ENCODE measurements around the gene BPIFB6. TPM values are rescaled to one million over a fixed set of nuclear protein-coding genes. Genes with fewer than 3 reads are reported as not detected.

BPIFB6 gene
- total RNA-seq, 1 experiment from 2014 or later, result not detected

- no peaks in the 10 kb centered on the region for H3K4me1 ChIP-seq (ENCODE audit: insufficient read depth, low read length)
- DNase-seq, result no peak
- no peak overlapping the region for H2AFZ ChIP-seq (ENCODE audit: low read length)
- H3K9me2 ChIP-seq (replicated peaks; ENCODE audit: low read length), result no peaks in the 10 kb centered on the region
- no peak overlapping the region for H3K27ac ChIP-seq (ENCODE audit: low read length)
- peaks cover 4% of the 10 kb centered on the region; the same call in 1 of the 2 replicates for H3K9me3 ChIP-seq (ENCODE audit: low read length)
- H3K79me2 ChIP-seq (ENCODE audit: low read length), result no peaks in the 10 kb centered on the region
- no peaks in the 10 kb centered on the region for H3K36me3 ChIP-seq (ENCODE audit: low read depth, low read length)
- intact Hi-C loops (cut with micrococcal nuclease), result no loop called here
- no peaks in the 10 kb centered on the region for H3F3A ChIP-seq (ENCODE audit: low read length, unreplicated experiment)
- no peak overlapping the region for H3K4me2 ChIP-seq (ENCODE audit: low read length)
- TF ChIP-seq EZH2phosphoT487 (IDR thresholded peaks at IDR 0.05; ENCODE audit: borderline replicate concordance, low read length), result no peak
- TF ChIP-seq CTCF (conservative IDR thresholded peaks at IDR 0.05; ENCODE audit: low read depth, low read length), result no peak
- TF ChIP-seq EZH2 (IDR thresholded peaks at IDR 0.05; ENCODE audit: low read length, unreplicated experiment), result no peak
- H3K9ac ChIP-seq (ENCODE audit: low read length), result no peak overlapping the region
- no peak for ATAC-seq
- H4K20me1 ChIP-seq (ENCODE audit: low read length), result no peaks in the 10 kb centered on the region
- peaks cover 15% of the 10 kb centered on the region; the same call in 1 of the 2 replicates for H3K27me3 ChIP-seq (ENCODE audit: low read length)
- ChIA-PET CTCF (no interaction called here), POLR2A (ENCODE audit: unreplicated experiment) (no interaction called here)
- BruUV-seq (replicated peaks), result no TSS peak
- no peak overlapping the region for H3K4me3 ChIP-seq (ENCODE audit: low read length)
Measured at GRCh38 chr20:33046412-33046811, 15.0 kb downstream of the BPIFB6 start.

GRCh38 chr20:33051333-33051732, 19.9 kb downstream of the BPIFB6 start:
- DNase-seq (no peak), ATAC-seq (no peak)
- Histone ChIP-seq H3F3A (ENCODE audit: low read length, unreplicated experiment) (no peaks in the 10 kb centered on the region), H3K9me3 (ENCODE audit: low read length) (0 out of 2 replicates have a peak, but pooled peaks cover 4% of the 10 kb centered on the region), H4K20me1 (ENCODE audit: low read length) (no peaks in the 10 kb centered on the region), H3K9ac (ENCODE audit: low read length) (no peak overlapping the region), H2AFZ (ENCODE audit: low read length) (no peak overlapping the region), H3K79me2 (ENCODE audit: low read length) (no peaks in the 10 kb centered on the region), H3K4me2 (ENCODE audit: low read length) (no peak overlapping the region), H3K36me3 (ENCODE audit: low read depth, low read length) (no peaks in the 10 kb centered on the region), H3K27ac (ENCODE audit: low read length) (no peak overlapping the region), H3K4me3 (ENCODE audit: low read length) (no peak overlapping the region), H3K9me2 (replicated peaks; ENCODE audit: low read length) (no peaks in the 10 kb centered on the region), H3K4me1 (ENCODE audit: insufficient read depth, low read length) (no peaks in the 10 kb centered on the region), H3K27me3 (ENCODE audit: low read length) (peaks cover 43% of the 10 kb centered on the region)
- intact Hi-C loops (cut with micrococcal nuclease), result no loop called here
- POLR2A ChIA-PET (ENCODE audit: unreplicated experiment), result no interaction called here
- CTCF ChIA-PET, result no interaction called here
- TF ChIP-seq CTCF (conservative IDR thresholded peaks at IDR 0.05; ENCODE audit: low read depth, low read length) (no peak), EZH2 (IDR thresholded peaks at IDR 0.05; ENCODE audit: low read length, unreplicated experiment) (no peak), EZH2phosphoT487 (IDR thresholded peaks at IDR 0.05; ENCODE audit: borderline replicate concordance, low read length) (no peak)
- no TSS peak for BruUV-seq (replicated peaks)

- TF ChIP-seq EZH2phosphoT487 (IDR thresholded peaks at IDR 0.05; ENCODE audit: borderline replicate concordance, low read length) (no peak), CTCF (conservative IDR thresholded peaks at IDR 0.05; ENCODE audit: low read depth, low read length) (no peak), EZH2 (IDR thresholded peaks at IDR 0.05; ENCODE audit: low read length, unreplicated experiment) (no peak)
- POLR2A ChIA-PET (ENCODE audit: unreplicated experiment), result no interaction called here
- CTCF ChIA-PET, result no interaction called here
- H4K20me1 ChIP-seq (ENCODE audit: low read length), result no peaks in the 10 kb centered on the region
- H3K27ac ChIP-seq (ENCODE audit: low read length), result no peak within 1 kb of the TSS
- no peak within 1 kb of the TSS for H3K9ac ChIP-seq (ENCODE audit: low read length)
- no peaks in the 10 kb centered on the region for H3F3A ChIP-seq (ENCODE audit: low read length, unreplicated experiment)
- ATAC-seq (no peak), DNase-seq (no peak)
- BruUV-seq (replicated peaks), result no TSS peak
- no peak within 1 kb of the TSS for H2AFZ ChIP-seq (ENCODE audit: low read length)
- no peaks in the 10 kb centered on the region for H3K4me1 ChIP-seq (ENCODE audit: insufficient read depth, low read length)
- no peaks in the 10 kb centered on the region for H3K9me2 ChIP-seq (replicated peaks; ENCODE audit: low read length)
- H3K9me3 ChIP-seq (ENCODE audit: low read length), result no peaks in the 10 kb centered on the region
- no peak within 1 kb of the TSS for H3K4me2 ChIP-seq (ENCODE audit: low read length)
- H3K27me3 ChIP-seq (ENCODE audit: low read length), result peaks cover 37% of the 10 kb centered on the region
- intact Hi-C loops (cut with micrococcal nuclease), result no loop called here
- no peaks in the 10 kb centered on the region for H3K79me2 ChIP-seq (ENCODE audit: low read length)
- H3K36me3 ChIP-seq (ENCODE audit: low read depth, low read length), result no peaks in the 10 kb centered on the region
- no peak within 1 kb of the TSS for H3K4me3 ChIP-seq (ENCODE audit: low read length)
Measured at GRCh38 chr20:33053291-33054106, 22.1 kb downstream of the BPIFB6 start, which contains the start of gene BPIFB3. BPIFB3 (plus strand) TSS chr20:33053903; CDS start chr20:33055436, 1,533 bp downstream.

Measured in PC-3 (cell line).